Smooth muscle cell (in vitro differentiated cells): Measurements from ENCODE around the gene SF3B5. TPM values are rescaled to one million over a fixed set of nuclear protein-coding genes. Genes with fewer than 3 reads are reported as not detected.

Experiments used
- DNase-seq: peaks from one replicate; lab custom pipeline; 2025; ENCODE audit not compliant: unreplicated experiment; lab: John Stamatoyannopoulos, UW
- H2AFZ ChIP-seq: fragments of 200-600 bp; sonication (generic); 2 replicates; pipeline ENCODE4 v1.6.0; 2016; ENCODE audit warnings: antibody characterized with exemption, low read depth, mild to moderate bottlenecking
- H3F3A ChIP-seq: fragments of 200-600 bp; sonication (generic); 2 replicates; pipeline ENCODE4 v1.6.0; 2017; ENCODE audit warnings: antibody characterized with exemption, low read depth
- H3K27ac ChIP-seq: fragments of 200-600 bp; sonication (generic); 2 replicates; pipeline ENCODE4 v1.5.1; 2016; ENCODE audit warnings: low read depth, mild to moderate bottlenecking
- H3K27me3 ChIP-seq: fragments of 200-600 bp; sonication (generic); 2 replicates; pipeline ENCODE4 v1.6.1; 2016; ENCODE audit warnings: low read depth, mild to moderate bottlenecking
- H3K36me3 ChIP-seq: fragments of 200-600 bp; sonication (generic); 2 replicates; pipeline ENCODE4 v1.5.1; 2016; ENCODE audit warnings: low read depth
- H3K4me1 ChIP-seq: fragments of 200-600 bp; sonication (generic); 2 replicates; pipeline ENCODE4 v1.5.1; 2016; ENCODE audit warnings: low read depth
- H3K4me2 ChIP-seq: fragments of 200-600 bp; sonication (generic); 2 replicates; pipeline ENCODE4 v1.6.0; 2016; ENCODE audit warnings: mild to moderate bottlenecking
- H3K4me3 ChIP-seq: fragments of 200-600 bp; sonication (generic); 2 replicates; pipeline ENCODE4 v1.5.1; 2016; ENCODE audit warnings: mild to moderate bottlenecking
- H3K79me2 ChIP-seq: fragments of 200-600 bp; sonication (generic); 2 replicates; pipeline ENCODE4 v1.6.0; 2016; ENCODE audit warnings: low read depth, mild to moderate bottlenecking
- H3K9ac ChIP-seq: fragments of 200-600 bp; sonication (generic); 2 replicates; pipeline ENCODE4 v1.6.0; 2016; ENCODE audit warnings: low read depth
- H3K9me3 ChIP-seq: fragments of 200-600 bp; sonication (generic); replicated peaks from 2 replicates; pipeline ENCODE4 v1.5.1; 2016; ENCODE audit warnings: low read depth
- H4K20me1 ChIP-seq: fragments of 200-600 bp; sonication (generic); 2 replicates; pipeline ENCODE4 v1.6.0; 2016; ENCODE audit warnings: low read depth
- WGBS: methylation state at CpG from one replicate; pipeline ENCODE4 v1.1.7; 2016; ENCODE audit warnings: low lambda C conversion rate; 5-methylcytosine and 5-hydroxymethylcytosine counted together
- polyA plus RNA-seq: library from polyadenylated mRNA; unstranded; fragments of >200 nt; fragmentation: Nextera tagmentation; extraction: Ambion mirVana; gene quantifications from 2 replicates; pipeline ENCODE4 v1.2.1, GENCODE V29; 2016
- total RNA-seq: library from RNA; depleted of rRNA; stranded (reverse); fragments of >200 nt; gene quantifications from 2 replicates; pipeline ENCODE4 v1.2.3, GENCODE V29; 2014
- TF ChIP-seq, protein P1 (sequence below): fragments of 200-600 bp; sonication (generic); IDR thresholded peaks from 2 replicates; pipeline ENCODE4 v1.5.1; 2017; ENCODE audit warnings: borderline replicate concordance, mild to moderate bottlenecking, antibody characterized with exemption; ENCODE audit not compliant: insufficient read depth, poor library complexity, severe bottlenecking

The SF3B5 gene
- total and polyA plus RNA-seq, 2 experiments from 2014 or later = 156 to 189 TPM

DNA sequence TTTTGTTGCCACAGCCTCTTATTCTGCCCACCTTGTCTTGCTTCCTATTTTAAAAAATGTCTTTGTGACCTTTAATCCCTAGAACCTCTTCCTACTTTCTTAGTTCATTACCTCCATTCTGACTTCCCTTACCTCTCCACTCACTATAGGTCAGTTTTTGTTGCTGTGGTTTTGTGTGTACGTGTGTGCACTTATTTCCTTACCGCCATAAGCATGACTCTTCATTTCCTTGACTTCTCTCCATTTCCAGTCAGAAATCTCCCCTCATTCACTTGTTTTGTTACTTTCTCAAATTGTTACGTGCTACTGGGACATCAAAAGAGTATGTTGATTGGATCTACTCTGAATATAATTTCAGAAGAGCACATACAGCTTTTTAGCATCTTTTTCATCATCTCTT lies 26.6 kb downstream of the SF3B5 start:
- Histone ChIP-seq H3K4me1 (peaks cover 6% of the 10 kb centered on the region), H3K36me3 (no peaks in the 10 kb centered on the region), H3F3A (no peaks in the 10 kb centered on the region), H3K27me3 (peaks cover 83% of the 10 kb centered on the region), H4K20me1 (no peaks in the 10 kb centered on the region), H3K4me3 (no peak overlapping the region), H3K9ac (no peak overlapping the region), H3K27ac (no peak overlapping the region), H3K79me2 (no peaks in the 10 kb centered on the region), H2AFZ (no peak overlapping the region), H3K9me3 (no peaks in the 10 kb centered on the region), H3K4me2 (no peak overlapping the region)
- TF ChIP-seq, protein P1, sequence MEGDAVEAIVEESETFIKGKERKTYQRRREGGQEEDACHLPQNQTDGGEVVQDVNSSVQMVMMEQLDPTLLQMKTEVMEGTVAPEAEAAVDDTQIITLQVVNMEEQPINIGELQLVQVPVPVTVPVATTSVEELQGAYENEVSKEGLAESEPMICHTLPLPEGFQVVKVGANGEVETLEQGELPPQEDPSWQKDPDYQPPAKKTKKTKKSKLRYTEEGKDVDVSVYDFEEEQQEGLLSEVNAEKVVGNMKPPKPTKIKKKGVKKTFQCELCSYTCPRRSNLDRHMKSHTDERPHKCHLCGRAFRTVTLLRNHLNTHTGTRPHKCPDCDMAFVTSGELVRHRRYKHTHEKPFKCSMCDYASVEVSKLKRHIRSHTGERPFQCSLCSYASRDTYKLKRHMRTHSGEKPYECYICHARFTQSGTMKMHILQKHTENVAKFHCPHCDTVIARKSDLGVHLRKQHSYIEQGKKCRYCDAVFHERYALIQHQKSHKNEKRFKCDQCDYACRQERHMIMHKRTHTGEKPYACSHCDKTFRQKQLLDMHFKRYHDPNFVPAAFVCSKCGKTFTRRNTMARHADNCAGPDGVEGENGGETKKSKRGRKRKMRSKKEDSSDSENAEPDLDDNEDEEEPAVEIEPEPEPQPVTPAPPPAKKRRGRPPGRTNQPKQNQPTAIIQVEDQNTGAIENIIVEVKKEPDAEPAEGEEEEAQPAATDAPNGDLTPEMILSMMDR = no peak
- no peak for DNase-seq
- 88% methylated on average over 3 of the region's 3 CpGs for WGBS

DNA sequence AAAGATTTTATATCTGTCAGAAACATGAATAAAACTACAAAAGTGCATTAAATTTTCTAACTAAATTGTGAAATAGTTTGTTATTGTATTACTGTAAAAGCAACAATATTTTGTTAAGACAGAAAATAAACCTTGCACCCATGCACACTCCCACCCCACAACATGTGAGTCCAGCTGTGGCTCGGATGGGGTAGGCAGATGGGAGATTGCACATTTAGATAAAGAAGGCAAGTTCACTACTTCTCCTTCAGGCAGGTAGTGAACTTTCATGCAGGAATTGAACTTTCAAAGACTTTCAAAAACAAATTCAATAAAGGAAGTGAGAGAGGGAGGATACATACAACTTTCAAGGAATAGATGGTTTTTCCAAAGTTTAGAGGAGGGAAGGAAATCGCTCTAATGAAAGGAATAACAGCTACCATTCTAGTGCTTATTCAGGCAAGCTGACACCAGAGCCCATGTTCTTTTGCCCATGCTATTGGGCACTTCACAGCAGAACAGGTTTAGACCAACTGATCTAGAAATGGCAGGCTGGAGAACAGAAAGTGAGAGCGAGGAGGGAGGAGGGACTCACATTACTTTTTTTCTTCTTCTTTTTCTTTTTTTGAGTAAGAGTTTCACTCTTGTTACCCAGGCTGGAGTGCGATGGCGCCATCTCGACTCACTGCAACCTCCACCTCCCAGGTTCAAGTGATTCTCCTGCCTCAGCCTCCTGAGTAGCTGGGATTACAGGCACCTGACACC lies 28.5 kb downstream of the SF3B5 start:
- WGBS = 83% methylated on average over 6 of the region's 6 CpGs

DNA sequence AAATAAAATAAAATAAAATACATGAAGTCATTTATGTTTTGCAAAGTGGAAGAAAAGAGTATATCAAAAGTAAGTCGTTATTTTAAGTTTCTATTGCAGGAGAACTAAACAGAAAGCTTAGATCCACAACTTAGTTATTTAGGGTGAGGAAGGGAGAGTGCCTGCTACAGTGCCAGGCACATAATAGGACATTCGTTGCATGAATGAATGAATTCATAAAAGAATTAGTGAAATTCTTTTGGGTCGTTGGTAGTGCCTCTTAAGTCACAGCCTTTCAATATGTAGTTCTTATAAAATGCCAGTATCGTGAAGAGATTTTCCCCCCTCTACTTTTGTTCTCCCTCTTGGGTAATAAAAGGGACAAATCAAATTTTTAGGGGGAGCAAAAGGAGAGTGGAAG lies 29.1 kb downstream of the SF3B5 start:
- Histone ChIP-seq H3K27ac (no peak overlapping the region), H3K4me3 (no peak overlapping the region), H3K9me3 (no peaks in the 10 kb centered on the region), H3K4me2 (no peak overlapping the region), H4K20me1 (no peaks in the 10 kb centered on the region), H3F3A (no peaks in the 10 kb centered on the region), H3K79me2 (no peaks in the 10 kb centered on the region), H3K4me1 (peaks cover 8% of the 10 kb centered on the region), H3K9ac (no peak overlapping the region), H3K27me3 (peaks cover 97% of the 10 kb centered on the region), H3K36me3 (no peaks in the 10 kb centered on the region), H2AFZ (no peak overlapping the region)
- no peak for DNase-seq
- WGBS = 50% methylated on average over 4 of the region's 4 CpGs
- TF ChIP-seq, protein P1 = no peak

More for the DNA sequence above, 28.5 kb downstream of the SF3B5 start:
- Histone ChIP-seq H3K9me3 (no peaks in the 10 kb centered on the region), H2AFZ (no peak overlapping the region), H3K79me2 (no peaks in the 10 kb centered on the region), H3F3A (no peaks in the 10 kb centered on the region), H3K27me3 (peaks cover 97% of the 10 kb centered on the region), H4K20me1 (no peaks in the 10 kb centered on the region), H3K4me2 (no peak overlapping the region), H3K36me3 (no peaks in the 10 kb centered on the region), H3K4me3 (no peak overlapping the region), H3K4me1 (peaks cover 8% of the 10 kb centered on the region), H3K27ac (no peak overlapping the region), H3K9ac (no peak overlapping the region)
- TF ChIP-seq, protein P1 = no peak
- DNase-seq = no peak

DNA sequence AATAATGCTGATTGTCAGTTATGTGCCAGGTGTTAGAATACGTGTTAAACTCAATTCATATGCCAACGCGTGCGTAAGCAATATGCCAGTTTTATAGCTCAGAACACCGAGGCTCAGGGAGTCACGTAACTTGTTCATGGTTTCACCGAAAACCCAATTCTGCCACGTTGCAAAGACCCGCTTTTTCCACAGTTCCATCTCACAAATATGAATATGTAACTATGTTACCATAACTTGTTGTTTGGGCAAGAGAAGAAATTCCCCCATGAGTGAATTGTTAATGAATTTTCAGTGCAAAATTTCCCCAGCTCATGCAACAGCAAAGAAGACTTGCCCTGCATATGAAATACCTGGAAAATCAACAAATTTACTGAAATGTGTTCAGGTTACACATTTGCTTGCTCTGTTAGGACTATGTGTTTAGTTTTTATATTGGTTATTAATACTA lies 30.1 kb downstream of the SF3B5 start:
- Histone ChIP-seq H3K27me3 (peaks cover 97% of the 10 kb centered on the region), H3K4me2 (peak overlapping the region; percentile 99), H4K20me1 (no peaks in the 10 kb centered on the region), H3K9me3 (no peaks in the 10 kb centered on the region), H3K27ac (no peak overlapping the region), H3F3A (no peaks in the 10 kb centered on the region), H3K4me3 (peak overlapping the region; percentile 76), H3K9ac (no peak overlapping the region), H2AFZ (no peak overlapping the region), H3K4me1 (peaks cover 8% of the 10 kb centered on the region), H3K36me3 (no peaks in the 10 kb centered on the region), H3K79me2 (no peaks in the 10 kb centered on the region)
- TF ChIP-seq, protein P1 = no peak
- WGBS = 69% methylated on average over 9 of the region's 9 CpGs
- DNase-seq = no peak
